SU-DHL-6 (cell line): Measurements from ENCODE around the gene CTNNA2.

ENCODE experiments used
- CTCF ChIP-seq: fragments of 200-600 bp; sonication (generic); IDR thresholded peaks from one replicate; pipeline ENCODE4 v1.5.1; 2017; ENCODE audit warnings: antibody characterized with exemption, mild to moderate bottlenecking, low read length, moderate library complexity; ENCODE audit not compliant: insufficient read depth, poor library complexity, severe bottlenecking
- EZH2phosphoT487 ChIP-seq: fragments of 200-600 bp; sonication (generic), shearing (Covaris generic); conservative IDR thresholded peaks from 2 replicates; pipeline ENCODE4 v1.6.1; 2018; ENCODE audit warnings: mild to moderate bottlenecking, antibody characterized with exemption, low read length, moderate library complexity, mixed read lengths

DNA sequence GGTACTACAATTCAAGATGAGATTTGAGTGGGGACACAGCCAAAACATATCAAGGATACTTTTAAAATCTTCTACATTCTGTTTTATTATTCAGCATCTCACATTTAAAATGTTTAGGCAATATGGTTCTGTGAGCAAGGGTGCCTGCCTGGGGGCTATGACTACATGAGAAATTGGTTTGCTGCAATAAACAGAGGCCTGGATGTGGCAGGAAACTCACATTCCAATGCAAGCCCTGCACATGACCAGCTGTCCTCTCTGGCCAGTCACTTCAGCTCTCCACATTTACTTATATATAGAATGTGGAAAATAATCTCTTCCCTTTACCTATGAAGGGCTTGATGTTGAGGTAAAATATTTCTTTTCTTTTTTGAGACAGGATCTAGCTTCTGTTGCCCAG is 598.3 kb downstream of the CTNNA2 start:
- no peak for TF ChIP-seq CTCF
- TF ChIP-seq EZH2phosphoT487, result no peak
